Measurements from ENCODE around the gene PARD3B.

Gene PARD3B

GRCh38 chr2:205297846-205298245 is 752.6 kb downstream of the PARD3B start:
- no peak for DNase-seq

DNA sequence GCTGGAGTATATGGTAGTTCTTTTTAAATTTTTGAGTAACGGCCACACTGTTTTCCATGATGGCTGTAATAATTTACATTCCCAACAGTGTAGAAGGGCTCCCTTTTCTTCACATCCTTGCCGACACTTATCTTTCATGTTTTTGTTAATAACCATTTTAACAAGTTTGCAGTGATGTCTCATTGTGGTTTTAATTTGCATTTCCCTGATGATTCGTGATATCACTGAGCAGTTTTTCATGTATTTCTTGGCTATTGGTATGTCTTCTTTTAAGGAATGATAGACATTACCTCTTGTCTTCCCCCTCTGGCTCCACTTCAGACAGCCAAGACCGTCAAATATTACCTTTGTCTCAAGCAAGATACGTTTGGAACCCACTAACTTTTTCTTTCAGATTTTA is 765.9 kb downstream of the PARD3B start:
- no peak for DNase-seq

DNA sequence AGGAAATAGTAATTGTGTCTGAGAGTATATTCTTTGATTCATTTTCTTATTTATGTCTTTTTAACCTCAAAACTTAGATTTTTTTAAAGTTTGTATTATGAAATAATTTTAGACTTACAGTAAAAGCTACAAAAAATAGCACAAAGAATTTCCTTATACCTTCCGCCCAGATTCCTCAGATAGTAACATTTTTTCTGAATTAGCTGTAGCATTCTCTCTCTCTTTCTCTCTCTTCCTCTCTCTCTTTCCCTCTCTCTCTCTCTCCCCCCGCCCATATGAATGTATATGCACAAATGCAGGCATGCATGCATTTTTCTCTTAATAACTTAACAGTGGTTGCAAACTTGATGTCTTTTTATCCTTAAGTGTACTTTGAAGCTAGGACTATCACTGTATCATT is 776.0 kb downstream of the PARD3B start:
- DNase-seq: no peak

DNA sequence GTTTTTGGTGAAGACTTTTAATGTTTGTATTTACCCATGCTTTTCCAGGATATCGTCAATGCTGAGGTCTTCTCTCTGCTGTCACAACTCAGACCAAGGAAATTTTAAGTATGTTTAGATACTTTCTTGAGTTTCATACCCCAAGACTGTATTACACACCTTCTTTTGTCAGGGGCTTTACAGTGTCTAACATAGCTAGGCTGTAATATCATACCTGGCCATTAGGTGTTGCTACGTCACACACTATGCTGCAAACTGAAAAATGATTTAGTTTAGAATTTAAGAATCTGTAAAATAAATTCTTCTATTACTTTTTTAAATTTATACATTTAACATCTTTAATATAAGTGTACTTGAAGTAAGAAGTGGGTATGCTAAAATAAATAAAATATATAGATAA is 778.7 kb downstream of the PARD3B start:
- no peak for DNase-seq

DNA sequence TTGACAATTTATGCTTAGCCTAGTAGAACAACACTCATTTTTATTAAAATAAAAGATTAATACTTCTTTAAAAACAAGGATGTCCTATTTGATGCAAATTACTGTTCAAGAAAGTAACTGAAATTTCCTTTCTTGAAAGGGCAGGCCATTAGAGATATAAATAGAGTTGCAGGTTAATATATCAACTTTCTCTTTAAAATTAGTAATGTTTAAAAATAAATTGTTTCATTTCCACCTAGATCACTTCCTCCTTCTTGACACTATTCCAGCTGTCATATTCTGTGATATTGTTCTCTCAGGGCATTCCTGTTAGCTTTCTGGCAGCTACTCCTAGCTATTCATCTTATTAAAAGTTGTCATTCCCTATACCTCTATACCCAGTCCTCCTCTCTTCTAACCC is 779.1 kb downstream of the PARD3B start:
- no peak for DNase-seq

GRCh38 chr2:205333351-205333750 is 788.1 kb downstream of the PARD3B start:
- DNase-seq: no peak

- no peak for DNase-seq
Observed at GRCh38 chr2:205337274-205337673, 792.0 kb downstream of the PARD3B start.

- no peak for DNase-seq
Observed at GRCh38 chr2:205338156-205338555, 792.9 kb downstream of the PARD3B start.

DNA sequence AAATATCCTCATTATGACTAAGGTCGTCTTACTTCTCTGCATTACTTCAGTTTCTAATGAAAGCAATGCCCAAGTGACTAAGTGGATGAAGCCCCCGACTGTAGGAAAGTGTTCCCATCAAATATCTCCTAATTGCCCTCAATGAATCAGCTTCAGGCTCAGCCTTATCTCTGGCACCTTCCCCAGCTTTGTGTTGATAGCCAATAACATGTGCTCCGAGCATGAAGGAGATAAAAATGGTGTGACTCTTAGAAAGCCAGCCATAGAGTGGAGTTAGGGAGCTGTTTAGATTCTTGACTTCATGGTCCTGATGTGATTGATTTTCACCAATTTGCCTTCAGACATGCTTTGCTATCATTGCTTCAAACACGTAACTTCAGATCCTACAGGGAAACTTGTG is 797.8 kb downstream of the PARD3B start:
- DNase-seq: no peak

DNA sequence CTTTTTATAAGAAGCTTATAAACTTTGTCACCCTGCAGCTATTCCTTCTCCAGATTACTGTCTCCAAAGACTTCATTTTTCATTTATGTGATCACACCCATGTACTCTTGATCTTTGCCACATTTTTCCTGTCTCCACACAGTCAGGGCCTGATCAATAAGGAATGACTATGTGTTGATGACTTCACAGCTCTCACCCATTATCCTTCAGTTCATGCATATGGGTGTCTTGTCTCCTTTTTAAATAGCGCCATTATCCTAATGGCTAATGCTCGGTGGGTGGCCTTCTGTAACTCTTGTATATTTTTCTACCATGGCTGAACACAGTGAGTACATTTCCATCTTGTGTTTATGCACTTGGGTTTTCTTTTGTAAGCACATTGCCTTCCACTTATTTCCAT is 801.4 kb downstream of the PARD3B start:
- DNase-seq: no peak

- no peak for DNase-seq
Observed at GRCh38 chr2:205347899-205348298, 802.6 kb downstream of the PARD3B start.

- DNase-seq: no peak
Observed at GRCh38 chr2:205352094-205352493, 806.8 kb downstream of the PARD3B start.

DNA sequence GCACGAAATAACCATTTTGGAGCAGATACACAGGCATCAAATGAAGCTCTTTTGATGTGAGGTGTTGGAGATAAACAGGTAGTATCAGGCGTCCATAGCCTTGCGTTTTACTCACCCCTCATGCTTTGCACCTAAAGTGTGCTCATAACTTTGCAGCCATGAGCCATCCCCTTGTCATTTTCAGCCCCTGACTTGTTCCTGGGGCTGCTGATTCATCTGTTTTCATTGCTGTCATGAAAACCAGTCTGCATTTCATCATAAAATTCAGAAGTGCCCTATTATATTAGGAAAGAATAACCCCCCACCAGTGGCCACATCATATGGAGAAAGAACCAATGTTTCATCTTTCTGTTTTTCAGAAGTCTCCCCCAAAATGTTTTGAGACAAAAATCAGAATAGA is 807.3 kb downstream of the PARD3B start:
- no peak for DNase-seq

DNA sequence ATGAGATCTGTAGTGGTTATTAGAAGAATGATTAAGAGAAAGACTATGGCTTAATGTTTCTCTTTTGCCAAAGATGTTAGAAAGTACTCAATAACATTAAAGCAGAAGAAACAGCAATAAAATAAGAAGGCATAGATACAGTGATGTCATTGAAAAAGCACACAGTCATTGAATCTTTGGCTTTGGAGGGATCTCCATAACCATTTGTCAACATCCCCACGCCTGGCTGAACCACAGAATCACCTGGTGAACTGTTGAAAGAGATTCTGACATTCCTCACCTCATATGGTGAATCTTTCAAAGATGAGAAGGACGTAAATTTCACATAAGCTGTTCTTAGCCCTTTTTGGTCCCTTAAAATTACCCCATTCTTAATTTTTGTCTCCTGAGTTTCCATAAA is 812.5 kb downstream of the PARD3B start:
- no peak for DNase-seq

GRCh38 chr2:205358351-205358815 is 813.1 kb downstream of the PARD3B start:
- no peak for DNase-seq

DNA sequence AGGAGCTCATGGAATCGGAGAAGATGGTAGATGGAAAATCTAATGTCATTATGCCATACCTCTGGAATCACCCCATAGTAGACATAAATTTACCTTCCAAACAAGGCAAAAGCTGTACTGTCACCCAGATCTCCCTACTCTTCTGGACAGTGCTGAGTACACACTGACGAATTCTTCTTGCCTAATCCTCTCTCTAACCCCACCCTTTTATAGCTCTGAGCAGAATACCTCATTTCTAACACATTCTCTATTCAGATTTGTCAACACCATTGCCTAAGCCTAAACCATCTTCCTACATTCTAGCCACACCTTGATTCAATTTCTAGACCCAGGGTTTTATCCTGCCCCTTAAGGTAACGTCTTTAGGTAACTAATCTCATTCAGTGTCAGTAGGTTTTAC is 816.0 kb downstream of the PARD3B start:
- DNase-seq: no peak

GRCh38 chr2:205361970-205362369 is 816.7 kb downstream of the PARD3B start:
- DNase-seq: no peak

GRCh38 chr2:205364261-205364660 is 819.0 kb downstream of the PARD3B start:
- no peak for DNase-seq

DNA sequence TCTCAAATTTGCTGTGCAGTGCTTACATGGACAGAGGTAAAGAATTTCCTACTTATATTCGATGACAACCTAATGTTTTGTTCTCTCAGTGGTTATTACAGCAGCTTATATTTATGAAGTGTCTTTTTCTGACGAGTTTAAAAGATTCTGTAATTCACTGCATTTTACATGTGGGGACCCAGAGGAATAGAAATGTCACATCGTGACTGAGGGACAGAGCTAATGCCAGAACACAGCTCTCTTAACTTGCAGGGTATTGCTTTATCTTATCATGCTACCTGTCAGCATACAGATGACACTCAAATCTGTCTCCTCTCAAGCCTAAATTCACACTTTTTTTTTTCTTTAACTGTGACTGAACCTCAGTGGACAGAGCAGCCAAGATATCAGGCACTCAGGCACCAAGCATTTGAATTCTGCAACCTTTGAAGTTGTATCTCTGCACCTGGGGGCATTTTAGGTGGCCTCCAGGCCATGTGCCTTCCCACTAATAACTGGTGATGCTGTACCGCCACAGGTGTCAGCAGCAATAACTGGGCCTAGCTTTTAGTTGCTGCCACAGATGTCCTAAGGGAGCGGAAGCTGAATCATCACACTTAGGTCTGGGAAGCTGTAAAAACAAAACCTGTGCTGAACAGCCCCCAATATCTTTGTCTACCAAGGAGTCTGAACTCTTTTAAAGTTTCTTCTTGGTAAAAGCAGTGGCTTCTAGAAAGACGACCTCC is 821.2 kb downstream of the PARD3B start:
- no peak for DNase-seq

GRCh38 chr2:205367331-205367935 is 822.2 kb downstream of the PARD3B start:
- DNase-seq: no peak

DNA sequence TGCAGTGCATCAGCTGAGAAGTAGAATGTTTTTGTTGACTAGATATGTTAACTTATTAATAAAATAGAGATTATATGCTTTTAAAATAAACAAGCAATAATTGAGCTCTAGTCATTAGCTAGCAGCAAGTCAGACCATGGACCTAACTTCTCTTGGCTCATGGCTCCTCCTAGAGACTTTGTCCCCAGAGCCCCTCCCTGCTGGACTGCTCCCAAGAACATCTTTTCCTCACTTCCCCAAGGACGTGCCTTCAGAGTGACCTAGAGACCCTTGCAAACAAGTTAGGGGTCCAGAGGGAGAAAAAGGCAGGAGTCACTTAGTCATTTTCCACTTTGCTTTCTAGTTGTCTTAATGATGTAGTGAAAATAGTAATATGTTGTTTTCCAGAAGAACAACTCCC is 824.5 kb downstream of the PARD3B start:
- DNase-seq: no peak

DNA sequence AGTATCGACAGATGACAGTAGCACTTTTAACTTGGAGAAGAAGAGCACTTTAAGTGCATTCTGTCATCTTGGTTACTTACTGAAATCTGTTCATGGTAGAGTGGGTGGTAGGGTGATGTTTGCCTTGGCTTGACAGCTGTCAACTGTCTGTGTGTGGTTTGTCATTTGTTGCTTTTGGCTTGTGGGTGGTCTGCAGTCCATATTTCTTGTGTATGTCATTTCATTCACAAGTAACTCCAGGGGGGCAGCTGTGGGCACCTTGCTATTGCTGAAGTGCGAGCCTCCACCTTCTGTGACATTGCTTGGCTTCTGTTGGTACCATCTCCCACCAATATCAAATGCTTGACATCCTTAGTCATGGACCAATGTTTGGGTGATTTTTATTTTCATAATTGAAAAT is 825.5 kb downstream of the PARD3B start:
- DNase-seq: no peak

DNA sequence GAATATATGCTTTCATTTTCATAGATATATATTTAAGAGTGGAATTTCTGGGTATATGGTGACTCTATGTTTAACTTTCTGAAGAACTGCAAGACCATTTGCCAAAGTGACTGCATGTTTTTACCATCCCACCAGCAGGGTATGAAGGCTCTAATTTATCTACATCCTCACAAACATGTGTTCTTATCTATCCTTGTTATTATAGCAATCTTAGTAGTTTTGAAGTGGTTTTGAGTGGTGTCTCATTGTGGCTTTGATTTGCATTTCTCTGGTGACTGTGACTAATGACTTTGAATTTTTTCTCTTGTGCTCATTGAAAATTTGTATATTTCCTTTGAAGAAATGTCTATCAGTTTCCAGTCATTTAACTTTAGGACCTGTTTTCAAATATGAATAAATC is 826.9 kb downstream of the PARD3B start:
- no peak for DNase-seq

DNA sequence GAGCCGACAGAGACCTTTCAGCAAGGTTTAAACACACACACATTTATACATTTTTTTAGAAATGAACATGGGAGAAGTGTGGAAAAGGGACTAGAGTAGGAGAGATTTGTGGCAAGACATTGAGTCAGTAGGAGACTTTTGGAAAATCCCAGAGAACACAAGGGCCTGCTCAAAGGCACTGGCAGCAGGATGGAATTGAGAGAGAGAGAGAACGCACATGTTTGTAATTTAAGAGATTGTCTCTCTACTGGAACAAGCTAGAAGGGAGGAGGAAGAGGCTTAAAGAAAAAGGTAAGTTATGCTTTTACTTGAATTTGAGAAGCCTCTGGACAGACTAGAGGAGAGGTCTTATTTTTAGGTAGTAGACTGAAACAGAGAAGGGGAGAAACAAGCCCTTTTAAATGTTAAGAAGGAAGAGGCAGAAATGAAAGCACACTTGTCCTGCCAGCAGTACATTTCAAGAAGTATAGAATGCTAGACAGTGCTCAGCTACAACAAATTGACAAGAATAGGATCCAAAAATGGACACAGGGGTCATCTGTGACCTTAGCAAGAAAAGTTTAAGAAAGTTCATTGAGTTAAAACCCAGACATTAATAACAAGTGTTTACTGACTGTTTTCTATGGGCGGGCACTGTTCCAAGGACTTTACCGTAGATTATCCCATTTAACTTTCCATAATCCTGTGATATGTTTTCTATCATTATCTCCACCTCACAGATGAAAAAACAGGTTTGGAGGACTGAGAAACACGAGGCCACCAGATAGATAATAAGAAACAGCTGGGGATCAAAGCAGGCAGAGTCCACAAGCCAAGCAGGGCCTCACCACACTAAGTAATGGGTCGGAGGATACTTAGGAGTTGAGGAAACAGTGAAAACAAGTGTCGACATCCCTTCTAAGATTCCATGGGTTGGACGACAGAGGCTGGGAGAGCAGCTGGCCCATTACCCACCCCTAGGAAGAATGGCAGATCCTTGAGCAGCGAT is 830.5 kb downstream of the PARD3B start:
- DNase-seq: no peak

Data from NCI-H2081 treated with DMSO at 0.1 percent for 48 hours (cell line).